Loucy (cell line): Measurements from ENCODE around the gene LSR.

Experiments
- CTCF ChIP-seq: fragments of 200-600 bp; sonication (generic); conservative IDR thresholded peaks from 2 replicates; pipeline ENCODE4 v1.5.1; 2014; ENCODE audit warnings: mild to moderate bottlenecking, antibody characterized with exemption, low read length
- EZH2phosphoT487 ChIP-seq: fragments of 200-600 bp; IDR thresholded peaks from 2 replicates; pipeline ENCODE4 v1.6.1; 2018; ENCODE audit warnings: antibody characterized with exemption, mild to moderate bottlenecking, moderate library complexity, borderline replicate concordance

- no peak for TF ChIP-seq CTCF
- TF ChIP-seq EZH2phosphoT487 = no peak
Measured at GRCh38 chr19:35298561-35298972, 49.8 kb downstream of the LSR start.
